Measurements from ENCODE around the gene PAQR6.

Gene PAQR6

DNA sequence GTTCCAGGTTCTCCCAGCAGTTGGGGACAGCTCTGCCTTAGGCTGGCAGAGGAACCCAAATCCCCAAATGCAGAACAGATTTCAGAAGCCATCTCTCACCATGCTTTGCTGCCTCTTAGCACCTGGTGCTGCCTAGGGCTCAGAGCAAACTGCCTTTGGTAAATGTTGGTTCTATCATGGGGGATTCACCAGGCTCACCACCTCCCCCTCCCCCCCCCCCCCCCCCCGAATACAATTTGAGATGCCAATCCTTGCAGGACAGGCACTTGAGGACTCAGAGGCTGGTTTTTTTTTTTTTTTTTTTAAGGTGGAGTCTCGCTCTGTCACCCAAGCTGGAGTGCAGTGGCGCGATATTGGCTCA, 447 bp upstream of the PAQR6 start:
- H3K4me2 ChIP-seq = no peak overlapping the region

DNA sequence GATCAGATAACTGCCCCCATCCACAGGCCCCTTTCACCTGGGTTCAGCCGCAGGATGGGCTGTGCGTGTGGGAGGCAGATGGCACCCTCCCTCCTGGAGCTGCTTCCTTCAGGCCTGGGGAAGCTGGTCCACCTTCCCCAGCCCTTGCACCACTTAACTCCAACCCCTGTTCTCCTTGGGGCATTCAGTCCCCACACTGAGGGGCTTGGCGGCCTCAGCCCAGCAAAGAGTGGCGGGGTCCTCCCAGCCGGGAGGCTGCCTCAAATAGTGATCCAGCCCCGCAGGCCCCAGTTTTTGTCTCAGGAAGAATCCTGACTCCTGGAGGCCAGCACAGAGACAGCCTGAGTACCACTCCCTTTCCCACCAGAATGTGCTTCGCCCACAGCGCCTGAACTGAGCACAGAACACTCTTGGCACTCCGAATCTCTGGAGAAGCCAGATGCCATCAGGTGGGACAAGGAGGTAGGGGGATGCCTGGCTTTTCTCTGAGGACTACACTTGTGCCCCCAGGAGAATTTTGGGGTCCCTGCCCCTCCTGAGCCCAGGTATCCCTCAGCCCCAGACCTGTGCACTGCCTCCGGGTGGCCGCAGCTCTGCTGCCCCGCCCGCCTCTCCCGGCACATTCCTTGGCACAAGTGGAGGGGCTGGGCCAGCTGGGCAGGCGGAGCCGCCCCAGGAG, 936 bp downstream of the PAQR6 start:
- Histone ChIP-seq H4K20me1 (peaks cover 93% of the 10 kb centered on the region), H3K9ac (no peak overlapping the region), H3K4me1 (peaks cover 37% of the 10 kb centered on the region), H3K4me3 (no peak overlapping the region), H3K9me3 (no peaks in the 10 kb centered on the region), H3K27ac (no peak overlapping the region; the same call in 1 of the 2 replicates), H3K36me3 (peaks cover 49% of the 10 kb centered on the region), H3K4me2 (peak overlapping the region; percentile 99), H3K27me3 (peaks cover 23% of the 10 kb centered on the region)
- no peak for TF ChIP-seq Cebpa-rat (IDR thresholded peaks at IDR 0.05)

More for the DNA sequence above, 447 bp upstream of the PAQR6 start:
- H3K27me3 ChIP-seq = peaks cover 23% of the 10 kb centered on the region
- peaks cover 27% of the 10 kb centered on the region for H3K4me1 ChIP-seq
- H4K20me1 ChIP-seq = peaks cover 89% of the 10 kb centered on the region
- H3K4me3 ChIP-seq = no peak overlapping the region
- no peaks in the 10 kb centered on the region for H3K9me3 ChIP-seq
- H3K9ac ChIP-seq = no peak overlapping the region
- H3K27ac ChIP-seq = no peak overlapping the region
- no peak for TF ChIP-seq Cebpa-rat (IDR thresholded peaks at IDR 0.05)
- H3K36me3 ChIP-seq = peaks cover 63% of the 10 kb centered on the region

DNA sequence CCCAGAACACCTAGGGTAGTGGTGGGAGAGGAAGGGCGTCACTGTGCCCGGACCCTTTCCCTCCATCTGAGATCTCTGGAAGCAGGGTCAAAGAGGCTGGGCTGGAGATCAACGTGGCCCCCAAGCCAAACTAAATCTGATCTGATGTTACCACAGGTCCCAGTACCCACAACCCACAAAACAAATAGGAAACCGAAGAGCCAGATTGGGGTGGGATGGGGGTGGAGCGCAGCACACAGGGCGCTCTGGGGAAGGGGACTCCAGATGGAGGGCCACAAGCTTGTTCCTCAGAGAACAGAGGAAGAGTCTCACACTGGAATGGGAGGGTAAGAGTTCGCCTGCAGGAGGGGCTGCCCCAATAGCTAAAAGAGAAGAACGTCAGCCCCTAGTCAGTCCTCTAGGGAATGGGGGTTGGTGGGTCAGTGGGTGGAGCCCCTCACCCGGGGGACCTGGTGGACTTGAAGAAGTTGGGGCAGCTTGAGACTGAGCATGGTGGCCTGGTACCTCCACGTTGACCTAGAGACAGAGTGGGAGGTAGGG, 1.5 kb downstream of the PAQR6 start:
- Histone ChIP-seq H3K36me3 (peaks cover 43% of the 10 kb centered on the region), H4K20me1 (peaks cover 93% of the 10 kb centered on the region), H3K4me2 (peak overlapping the region; percentile 99), H3K27me3 (peaks cover 23% of the 10 kb centered on the region), H3K4me3 (peak overlapping the region; percentile 62; the same call in 1 of the 2 replicates), H3K27ac (0 out of 2 replicates have a peak overlapping the region, but pooled peaks have one; percentile 19), H3K9ac (peak overlapping the region; percentile 36), H3K9me3 (no peaks in the 10 kb centered on the region), H3K4me1 (peaks cover 43% of the 10 kb centered on the region)
- TF ChIP-seq Cebpa-rat (IDR thresholded peaks at IDR 0.05) = no peak

DNA sequence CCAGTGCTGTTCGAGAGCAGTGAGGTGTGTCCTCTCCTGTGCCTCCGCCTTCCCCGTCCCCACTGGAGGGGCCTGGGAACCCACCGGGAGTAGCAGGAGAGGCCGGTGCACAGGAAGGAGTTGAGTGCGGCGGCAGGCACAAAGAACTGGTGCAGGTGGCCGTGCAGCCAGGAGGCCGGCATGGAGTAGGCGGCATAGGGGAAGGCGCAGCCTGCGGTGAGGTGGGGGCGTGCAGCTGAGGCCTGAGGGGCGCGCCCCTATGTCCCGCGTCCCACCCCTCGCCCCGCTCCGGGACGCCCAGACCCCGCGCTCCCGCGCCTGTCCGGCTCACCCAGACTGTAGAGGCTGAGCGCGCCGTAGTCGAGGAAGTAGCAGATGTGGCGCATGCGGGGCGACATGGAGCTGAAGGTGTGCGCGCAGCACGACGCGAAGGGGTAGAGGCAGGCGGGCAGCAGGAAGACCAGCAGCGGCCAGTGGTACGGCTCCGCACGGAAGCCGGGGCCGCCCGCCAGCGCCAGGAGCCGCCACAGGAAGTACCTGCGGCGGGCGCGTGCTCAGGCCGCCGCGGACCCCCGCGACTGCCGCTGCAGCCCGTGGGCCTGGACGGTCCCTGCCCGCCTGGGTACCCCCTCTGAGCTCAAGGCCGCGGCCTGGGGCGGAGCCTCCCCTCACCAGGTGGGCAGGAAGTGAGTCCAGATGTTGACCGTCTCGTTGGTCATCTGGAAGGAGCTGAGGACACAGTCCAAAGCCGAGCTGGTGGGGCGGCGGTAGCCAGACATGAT, 2.2 kb downstream of the PAQR6 start:
- peaks cover 93% of the 10 kb centered on the region for H4K20me1 ChIP-seq
- H3K9me3 ChIP-seq = no peaks in the 10 kb centered on the region
- peak overlapping the region; percentile 19; the same call in 1 of the 2 replicates for H3K27ac ChIP-seq
- H3K36me3 ChIP-seq = peaks cover 37% of the 10 kb centered on the region
- H3K4me1 ChIP-seq = peaks cover 49% of the 10 kb centered on the region
- H3K9ac ChIP-seq = peak overlapping the region; percentile 36
- peak overlapping the region; percentile 99 for H3K4me2 ChIP-seq
- TF ChIP-seq Cebpa-rat (IDR thresholded peaks at IDR 0.05) = no peak
- peaks cover 23% of the 10 kb centered on the region for H3K27me3 ChIP-seq
- H3K4me3 ChIP-seq = peak overlapping the region; percentile 62

DNA sequence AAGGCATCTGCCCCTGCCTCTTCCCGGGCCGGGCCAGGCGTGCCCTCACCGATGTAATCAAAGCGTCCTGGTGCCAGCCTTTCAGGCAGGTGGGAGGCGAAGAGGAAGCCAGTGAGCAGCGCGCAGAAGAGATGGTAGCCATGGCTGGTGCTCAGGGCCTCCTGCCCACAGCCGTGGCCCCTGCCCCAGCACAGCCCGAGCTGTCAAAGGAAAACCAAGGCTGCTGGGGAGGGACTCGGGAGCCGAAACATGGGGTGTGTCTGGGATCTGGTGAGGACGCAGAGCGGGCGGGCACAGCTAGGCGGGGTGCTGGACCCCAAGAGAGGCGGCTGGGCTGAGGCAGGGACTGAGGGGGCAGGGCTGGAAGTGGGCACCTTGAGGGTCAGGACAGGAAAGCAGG, 3.1 kb downstream of the PAQR6 start:
- H3K27ac ChIP-seq = no peak overlapping the region
- H3K9ac ChIP-seq = peak overlapping the region; percentile 36; the same call in 1 of the 2 replicates
- peaks cover 23% of the 10 kb centered on the region for H3K27me3 ChIP-seq
- peaks cover 59% of the 10 kb centered on the region for H3K4me1 ChIP-seq
- H3K9me3 ChIP-seq = no peaks in the 10 kb centered on the region
- peaks cover 96% of the 10 kb centered on the region for H4K20me1 ChIP-seq
- TF ChIP-seq Cebpa-rat (IDR thresholded peaks at IDR 0.05) = no peak
- no peak overlapping the region for H3K4me3 ChIP-seq
- H3K4me2 ChIP-seq = peak overlapping the region; percentile 99
- H3K36me3 ChIP-seq = peaks cover 31% of the 10 kb centered on the region

DNA sequence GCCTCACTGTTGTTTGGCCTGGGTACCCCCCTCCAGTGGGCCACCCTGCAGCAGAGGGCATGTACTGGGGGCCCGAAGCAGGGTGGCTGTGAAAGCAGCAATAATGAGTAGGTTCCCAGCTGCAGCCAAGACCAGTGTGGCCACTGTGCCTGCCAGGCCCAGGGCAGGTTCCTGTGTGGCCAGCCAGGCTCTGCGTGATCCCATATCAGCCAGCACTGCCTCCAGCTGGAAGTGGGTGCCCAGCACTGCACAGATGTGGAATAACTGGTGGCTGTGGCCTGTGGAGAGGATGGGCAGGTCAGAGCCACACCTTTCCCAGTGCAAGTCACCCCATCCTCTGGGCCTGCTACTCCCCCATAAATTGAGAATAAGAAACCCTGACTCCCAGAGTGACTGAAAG, 3.7 kb downstream of the PAQR6 start:
- Histone ChIP-seq H3K27ac (no peak overlapping the region), H3K9ac (no peak overlapping the region), H3K9me3 (no peaks in the 10 kb centered on the region), H3K4me1 (peaks cover 64% of the 10 kb centered on the region), H3K4me3 (no peak overlapping the region), H3K4me2 (no peak overlapping the region), H4K20me1 (peaks cover 96% of the 10 kb centered on the region), H3K27me3 (peaks cover 23% of the 10 kb centered on the region), H3K36me3 (peaks cover 31% of the 10 kb centered on the region)
- no peak for TF ChIP-seq Cebpa-rat (IDR thresholded peaks at IDR 0.05)

DNA sequence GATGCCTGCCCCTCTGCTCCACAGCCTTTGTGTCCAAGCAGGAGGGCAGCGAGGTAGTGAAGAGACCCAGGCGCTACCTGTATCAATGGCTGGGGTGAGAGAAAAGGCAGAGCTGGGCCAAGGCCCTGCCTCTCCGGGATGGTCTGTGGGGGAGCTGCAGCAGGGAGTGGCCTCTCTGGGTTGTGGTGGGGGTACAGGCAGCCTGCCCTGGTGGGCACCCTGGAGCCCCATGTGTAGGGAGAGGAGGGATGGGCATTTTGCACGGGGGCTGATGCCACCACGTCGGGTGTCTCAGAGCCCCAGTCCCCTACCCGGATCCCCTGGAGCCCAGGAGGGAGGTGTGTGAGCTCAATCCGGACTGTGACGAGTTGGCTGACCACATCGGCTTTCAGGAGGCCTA, 5.1 kb downstream of the PAQR6 start:
- Histone ChIP-seq H3K36me3 (peaks cover 34% of the 10 kb centered on the region), H4K20me1 (peaks cover 88% of the 10 kb centered on the region), H3K9ac (no peak overlapping the region), H3K4me3 (no peak overlapping the region), H3K4me2 (peak overlapping the region; percentile 90), H3K9me3 (no peaks in the 10 kb centered on the region), H3K27ac (no peak overlapping the region), H3K4me1 (peaks cover 70% of the 10 kb centered on the region), H3K27me3 (peaks cover 23% of the 10 kb centered on the region)
- TF ChIP-seq Cebpa-rat (IDR thresholded peaks at IDR 0.05) = no peak

DNA sequence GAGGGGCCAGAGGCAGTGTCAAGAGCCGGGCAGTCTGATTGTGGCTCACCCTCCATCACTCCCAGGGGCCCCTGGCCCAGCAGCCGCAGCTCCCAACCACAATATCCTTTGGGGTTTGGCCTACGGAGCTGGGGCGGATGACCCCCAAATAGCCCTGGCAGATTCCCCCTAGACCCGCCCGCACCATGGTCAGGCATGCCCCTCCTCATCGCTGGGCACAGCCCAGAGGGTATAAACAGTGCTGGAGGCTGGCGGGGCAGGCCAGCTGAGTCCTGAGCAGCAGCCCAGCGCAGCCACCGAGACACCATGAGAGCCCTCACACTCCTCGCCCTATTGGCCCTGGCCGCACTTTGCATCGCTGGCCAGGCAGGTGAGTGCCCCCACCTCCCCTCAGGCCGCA, 5.9 kb downstream of the PAQR6 start, which contains the start of gene BGLAP:
Gene BGLAP, plus strand, starts transcription at position 259 of the 400 bp plus-strand sequence. Its CDS starts 48 bp downstream, at position 307.
- Histone ChIP-seq H3K9ac (peak within 1 kb of the TSS; percentile 49; the same call in 1 of the 2 replicates), H3K27ac (no peak within 1 kb of the TSS), H3K4me2 (peak within 1 kb of the TSS; percentile 90)

DNA sequence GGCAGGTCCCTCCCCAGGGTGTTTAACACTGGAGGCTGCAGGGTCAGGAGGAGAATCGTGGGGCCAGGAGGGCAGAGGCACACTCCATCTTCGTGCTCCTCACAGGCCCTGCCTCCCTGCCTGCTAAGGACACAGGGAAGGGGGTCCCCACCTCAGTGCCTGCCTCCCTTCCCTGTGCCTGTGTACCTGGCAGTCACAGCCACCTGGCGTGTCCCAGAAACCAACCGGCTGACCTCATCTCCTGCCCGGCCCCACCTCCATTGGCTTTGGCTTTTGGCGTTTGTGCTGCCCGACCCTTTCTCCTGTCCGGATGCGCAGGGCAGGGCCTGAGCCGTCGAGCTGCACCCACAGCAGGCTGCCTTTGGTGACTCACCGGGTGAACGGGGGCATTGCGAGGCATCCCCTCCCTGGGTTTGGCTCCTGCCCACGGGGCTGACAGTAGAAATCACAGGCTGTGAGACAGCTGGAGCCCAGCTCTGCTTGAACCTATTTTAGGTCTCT, 6.5 kb downstream of the PAQR6 start:
- H3K9me3 ChIP-seq = no peaks in the 10 kb centered on the region

More for the DNA sequence above, 5.9 kb downstream of the PAQR6 start, which contains the start of gene BGLAP:
- H3K27me3 ChIP-seq = peaks cover 23% of the 10 kb centered on the region
- H3K4me1 ChIP-seq = peaks cover 70% of the 10 kb centered on the region
- H3K9me3 ChIP-seq = no peaks in the 10 kb centered on the region
- H3K36me3 ChIP-seq = peaks cover 36% of the 10 kb centered on the region
- no peak for TF ChIP-seq Cebpa-rat (IDR thresholded peaks at IDR 0.05)
- peaks cover 80% of the 10 kb centered on the region for H4K20me1 ChIP-seq
- H3K4me3 ChIP-seq = peak within 1 kb of the TSS; percentile 11; the same call in 1 of the 2 replicates

More for the DNA sequence above, 6.5 kb downstream of the PAQR6 start:
- Histone ChIP-seq H4K20me1 (peaks cover 74% of the 10 kb centered on the region), H3K4me2 (peak overlapping the region; percentile 90), H3K4me1 (peaks cover 64% of the 10 kb centered on the region), H3K27ac (no peak overlapping the region), H3K9ac (peak overlapping the region; percentile 49; the same call in 1 of the 2 replicates), H3K36me3 (peaks cover 42% of the 10 kb centered on the region), H3K4me3 (peak overlapping the region; percentile 11; the same call in 1 of the 2 replicates), H3K27me3 (peaks cover 23% of the 10 kb centered on the region)
- TF ChIP-seq Cebpa-rat (IDR thresholded peaks at IDR 0.05) = no peak
